ENCODE data around the gene GSTM2. TPM values are rescaled to one million over a fixed set of nuclear protein-coding genes. Genes with fewer than 3 reads are reported as not detected.

GSTM2 gene
- total RNA-seq (2022; extraction: Qiagen RNA extraction; ENCODE audit: low read depth): 3.0 to 4.6 TPM (median 3.9 TPM) in 5 replicates

DNA sequence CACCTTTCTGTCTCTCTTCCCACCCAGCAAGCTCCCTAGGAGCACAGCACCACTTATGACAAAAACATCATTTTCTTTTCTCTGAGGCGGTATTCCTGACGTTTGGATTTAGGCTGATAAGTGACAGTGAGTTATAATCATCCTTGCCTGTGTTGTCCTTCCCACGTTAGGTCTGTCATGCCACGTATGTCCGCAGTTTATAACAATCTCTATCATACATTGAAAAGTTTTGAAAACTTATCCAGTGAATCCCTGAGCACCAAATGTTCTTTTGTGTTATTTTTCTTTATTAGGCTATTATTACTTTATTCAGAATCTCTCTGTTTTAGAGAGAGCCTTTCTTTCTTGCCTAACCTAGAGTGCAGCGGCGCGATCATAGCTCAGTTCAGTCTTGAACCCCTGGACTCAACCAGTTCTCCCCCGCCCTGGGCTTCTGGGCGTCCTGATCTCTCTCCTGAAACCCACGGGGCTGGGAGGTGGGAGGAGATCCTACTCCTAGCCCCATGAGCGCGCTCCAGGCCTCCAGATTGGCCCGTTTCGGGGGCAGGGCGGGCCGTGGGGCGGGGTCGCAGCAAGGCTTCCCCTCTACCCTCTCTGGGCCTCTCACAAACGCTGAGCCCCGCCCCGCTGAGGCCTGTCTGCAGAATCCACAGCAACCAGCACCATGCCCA, at the start of gene GSTM2:
Gene GSTM2 (plus strand): TSS at position 606 of the 671 bp plus-strand sequence. CDS start 59 bp downstream, at position 665.

DNA sequence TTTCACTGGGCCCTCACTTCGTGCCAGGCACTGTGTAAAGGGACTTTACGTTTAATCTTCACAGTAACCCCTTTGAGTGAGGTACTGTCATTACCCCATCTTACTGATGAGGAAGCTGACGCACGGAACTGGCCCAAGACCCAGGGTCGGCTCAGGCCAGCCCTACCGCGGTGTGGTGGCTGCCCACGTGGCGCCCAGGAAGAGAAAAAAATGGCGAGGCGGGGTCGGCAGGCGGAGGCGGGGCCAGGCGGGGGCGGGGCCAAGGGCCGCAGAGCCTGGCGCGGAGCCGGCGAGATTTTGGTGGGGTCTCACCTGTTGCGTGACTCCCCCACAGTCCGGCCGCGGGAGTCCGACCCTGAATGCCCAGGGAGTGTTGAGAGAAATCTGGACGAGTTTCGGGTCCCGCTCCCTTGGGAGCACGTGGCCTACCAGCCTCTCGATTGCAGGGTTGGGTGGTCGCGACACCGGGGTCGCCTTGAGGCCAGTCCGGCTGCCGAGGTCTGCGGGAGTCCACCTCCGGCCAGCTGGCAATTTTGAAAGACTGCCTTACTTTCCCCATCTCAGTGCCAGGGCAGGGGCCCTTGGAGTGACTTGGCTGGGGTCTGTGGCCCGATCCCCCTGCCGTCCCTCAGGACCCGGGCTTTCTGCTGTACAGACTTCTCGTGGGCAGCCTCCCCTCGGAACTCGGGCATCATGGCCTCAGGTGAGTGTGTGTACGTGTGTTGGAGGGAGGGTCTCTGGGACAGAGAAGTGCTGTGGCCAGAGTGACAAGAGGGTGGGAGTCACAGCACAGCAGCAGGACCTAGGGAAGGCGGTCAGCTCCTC, 48.1 kb upstream of the GSTM2 start, which contains the start of the genes AMPD2 and GNAT2:
Gene AMPD2 (plus strand): TSS at position 262 of the 825 bp plus-strand sequence. CDS start 1,339 bp downstream, outside the sequence.
Gene GNAT2 (minus strand): TSS at position 41 of the 825 bp plus-strand sequence. CDS start 6,746 bp downstream, outside the sequence.

DNA sequence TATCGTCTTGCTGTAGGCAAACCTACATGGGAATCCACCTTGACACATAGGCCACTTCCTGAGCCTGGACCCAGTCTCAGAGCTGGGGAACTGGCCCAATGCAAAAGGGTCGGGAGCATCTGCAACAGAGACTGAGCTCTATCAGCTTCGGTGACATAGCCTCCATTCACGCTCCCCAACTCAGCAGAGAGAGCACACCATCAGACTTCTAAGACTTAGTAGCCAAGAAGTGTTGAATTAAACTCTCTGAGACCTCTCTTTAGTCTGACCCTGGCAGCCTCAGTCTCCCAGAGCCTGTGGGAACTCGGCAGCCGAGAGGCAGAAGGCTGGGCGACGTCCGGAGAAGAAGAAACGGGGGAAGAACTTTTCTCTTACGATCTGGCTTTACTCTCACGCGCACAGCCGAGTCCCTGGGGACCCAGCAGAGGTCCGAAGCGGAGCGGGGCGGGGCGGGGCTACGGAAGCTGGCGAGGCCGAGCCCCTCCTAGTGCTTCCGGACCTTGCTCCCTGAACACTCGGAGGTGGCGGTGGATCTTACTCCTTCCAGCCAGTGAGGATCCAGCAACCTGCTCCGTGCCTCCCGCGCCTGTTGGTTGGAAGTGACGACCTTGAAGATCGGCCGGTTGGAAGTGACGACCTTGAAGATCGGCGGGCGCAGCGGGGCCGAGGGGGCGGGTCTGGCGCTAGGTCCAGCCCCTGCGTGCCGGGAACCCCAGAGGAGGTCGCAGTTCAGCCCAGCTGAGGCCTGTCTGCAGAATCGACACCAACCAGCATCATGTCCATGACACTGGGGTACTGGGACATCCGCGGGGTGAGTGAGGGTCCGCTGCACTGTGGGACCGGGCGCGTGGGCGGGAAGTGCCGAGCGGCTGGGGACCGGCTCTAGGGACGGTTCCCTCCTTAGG, 12.0 kb upstream of the GSTM2 start, which contains the start of gene GSTM4:
Gene GSTM4 (plus strand): TSS at position 485 of the 905 bp plus-strand sequence. CDS start 291 bp downstream, at position 776.

DNA sequence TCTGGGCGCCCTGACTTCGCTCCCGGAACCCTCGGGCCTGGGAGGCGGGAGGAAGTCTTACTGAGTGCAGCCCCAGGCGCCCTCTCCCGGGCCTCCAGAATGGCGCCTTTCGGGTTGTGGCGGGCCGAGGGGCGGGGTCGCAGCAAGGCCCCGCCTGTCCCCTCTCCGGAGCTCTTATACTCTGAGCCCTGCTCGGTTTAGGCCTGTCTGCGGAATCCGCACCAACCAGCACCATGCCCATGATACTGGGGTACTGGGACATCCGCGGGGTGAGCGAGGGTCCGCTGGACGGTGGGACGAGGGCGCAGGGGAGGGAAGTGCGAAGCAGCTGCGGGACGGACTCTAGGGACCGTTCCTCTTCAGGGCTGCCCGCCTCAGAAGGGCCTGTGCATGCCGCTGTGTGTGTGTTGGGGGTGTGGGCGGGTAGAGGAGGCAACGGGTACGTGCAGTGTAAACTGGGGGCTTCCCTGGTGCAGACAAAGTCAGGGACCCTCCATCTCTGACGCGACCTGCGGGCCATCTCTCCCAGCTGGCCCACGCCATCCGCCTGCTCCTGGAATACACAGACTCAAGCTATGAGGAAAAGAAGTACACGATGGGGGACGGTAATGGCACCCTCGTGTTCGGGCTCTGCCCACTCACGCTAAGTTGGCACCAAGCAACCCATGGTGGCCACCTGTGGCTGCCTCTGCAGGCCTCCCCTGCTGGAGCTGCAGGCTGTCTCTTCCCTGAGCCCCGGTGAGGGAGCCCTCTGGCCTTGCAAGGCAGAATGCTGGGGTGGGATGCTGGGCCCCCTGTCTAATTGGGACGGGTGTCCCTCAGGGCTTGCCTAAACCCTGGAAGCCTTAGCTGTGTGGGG, 20.0 kb downstream of the GSTM2 start, which contains the start of gene GSTM1:
Gene GSTM1 (plus strand): TSS at position 177 of the 859 bp plus-strand sequence. CDS start 57 bp downstream, at position 234.

DNA sequence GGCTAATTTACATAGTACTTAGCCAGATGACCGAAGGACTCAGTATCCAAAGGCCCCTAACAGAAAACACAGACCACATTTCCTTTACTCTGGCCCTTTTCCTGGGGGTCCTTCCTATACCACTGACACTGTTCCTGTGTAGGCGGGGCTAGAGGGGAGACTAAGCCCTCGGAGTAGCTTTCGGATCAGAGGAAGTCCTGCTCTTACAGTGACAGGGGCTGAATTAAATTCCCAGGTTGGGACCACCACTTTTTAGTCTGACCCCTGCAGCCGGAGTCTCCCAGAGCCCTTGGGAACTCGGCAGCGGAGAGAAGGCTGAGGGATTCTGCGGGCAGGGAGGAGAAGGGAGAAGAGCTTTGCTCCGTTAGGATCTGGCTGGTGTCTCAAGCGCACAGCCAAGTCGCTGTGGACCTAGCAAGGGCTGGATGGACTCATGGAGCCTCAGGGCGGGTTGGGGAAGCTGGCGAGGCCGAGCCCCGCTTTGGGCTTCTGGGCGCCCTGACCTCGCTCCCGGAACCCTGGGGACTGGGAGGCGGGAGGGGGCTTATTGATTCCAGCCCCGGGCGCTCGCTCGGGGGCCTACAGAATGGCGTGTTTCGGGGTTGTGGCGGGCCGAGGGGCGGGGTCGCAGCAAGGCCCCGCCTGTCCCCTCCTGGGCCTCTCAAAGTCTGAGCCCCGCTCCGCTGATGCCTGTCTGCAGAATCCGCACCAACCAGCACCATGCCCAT, 43.9 kb downstream of the GSTM2 start, which contains the start of gene GSTM5:
Gene GSTM5 (plus strand): TSS at position 659 of the 728 bp plus-strand sequence. CDS start 62 bp downstream, at position 721.

Other genes with a start within 250 kb of the GSTM2 start
- 102 to 125 TPM (median 116 TPM) in 5 replicates for gene PSMA5, start 241.6 kb upstream of the GSTM2 start, total RNA-seq (2022; extraction: Qiagen RNA extraction; ENCODE audit: low read depth)
- gene SYPL2, start 201.5 kb upstream of the GSTM2 start, total RNA-seq (2022; extraction: Qiagen RNA extraction; ENCODE audit: low read depth): 0.06 to 0.13 TPM (median 0.10 TPM) in 4 of 5 replicates, not detected in the other
- gene ATXN7L2, start 184.2 kb upstream of the GSTM2 start, total RNA-seq (2022; extraction: Qiagen RNA extraction; ENCODE audit: low read depth): 1.6 to 2.8 TPM (median 2.3 TPM) in 5 replicates
- gene CYB561D1, start 174.0 kb upstream of the GSTM2 start, total RNA-seq (2022; extraction: Qiagen RNA extraction; ENCODE audit: low read depth): 3.5 to 5.0 TPM (median 4.4 TPM) in 5 replicates
- gene AMIGO1, start 158.3 kb upstream of the GSTM2 start, total RNA-seq (2022; extraction: Qiagen RNA extraction; ENCODE audit: low read depth): 1.1 to 1.4 TPM (median 1.2 TPM) in 5 replicates
- gene GPR61, start 128.2 kb upstream of the GSTM2 start, total RNA-seq (2022; extraction: Qiagen RNA extraction; ENCODE audit: low read depth): not detected in 5 replicates
- 2.8 to 5.3 TPM (median 5.1 TPM) in 5 replicates for gene GNAI3, start 119.4 kb upstream of the GSTM2 start, total RNA-seq (2022; extraction: Qiagen RNA extraction; ENCODE audit: low read depth)
- gene GNAT2, start 48.4 kb upstream of the GSTM2 start, total RNA-seq (2022; extraction: Qiagen RNA extraction; ENCODE audit: low read depth): 0.23 to 0.30 TPM in 2 of 5 replicates, not detected in the others
- 24.4 to 31.6 TPM (median 29.2 TPM) in 5 replicates for gene AMPD2, start 48.2 kb upstream of the GSTM2 start, total RNA-seq (2022; extraction: Qiagen RNA extraction; ENCODE audit: low read depth)
- gene GSTM4, start 12.0 kb upstream of the GSTM2 start, total RNA-seq (2022; extraction: Qiagen RNA extraction; ENCODE audit: low read depth): 8.5 to 10.0 TPM (median 9.6 TPM) in 5 replicates
- not detected in 5 replicates for gene GSTM1, start 19.8 kb downstream of the GSTM2 start, total RNA-seq (2022; extraction: Qiagen RNA extraction; ENCODE audit: low read depth)
- gene GSTM5, start 44.2 kb downstream of the GSTM2 start, total RNA-seq (2022; extraction: Qiagen RNA extraction; ENCODE audit: low read depth): not detected in 5 replicates
- gene GSTM3, start 73.0 kb downstream of the GSTM2 start, total RNA-seq (2022; extraction: Qiagen RNA extraction; ENCODE audit: low read depth): 22.5 to 32.1 TPM (median 24.6 TPM) in 5 replicates
- 0.91 to 2.0 TPM (median 1.4 TPM) in 5 replicates for gene EPS8L3, start 95.9 kb downstream of the GSTM2 start, total RNA-seq (2022; extraction: Qiagen RNA extraction; ENCODE audit: low read depth)
- 17.0 to 25.7 TPM (median 24.8 TPM) in 5 replicates for gene CSF1, start 242.8 kb downstream of the GSTM2 start, total RNA-seq (2022; extraction: Qiagen RNA extraction; ENCODE audit: low read depth)